ENCODE data around the gene SLC4A2. TPM values are rescaled to one million over a fixed set of nuclear protein-coding genes. Genes with fewer than 3 reads are reported as not detected.

Gene SLC4A2
- total RNA-seq, 2 donors from 2014 or later, result 265 to 284 TPM

- Histone ChIP-seq H3K4me3 (ENCODE audit: low read length) (no peak overlapping the region), H3K27ac (ENCODE audit: low read depth, low read length) (no peak overlapping the region), H3K9me3 (ENCODE audit: control insufficient read depth, low read length) (no peaks in the 10 kb centered on the region), H3K36me3 (ENCODE audit: control insufficient read depth, insufficient read depth, low read length) (no peaks in the 10 kb centered on the region), H3K27me3 (ENCODE audit: control insufficient read depth, insufficient read depth, low read length, poor library complexity, severe bottlenecking) (no peaks in the 10 kb centered on the region), H3K4me1 (ENCODE audit: control insufficient read depth, insufficient read depth, low read length) (peaks cover 24% of the 10 kb centered on the region), H3K9ac (ENCODE audit: extremely low read depth, low read length, poor library complexity, severe bottlenecking) (no peak overlapping the region)
- Mint-ChIP-seq H3K4me1 (peaks cover 27% of the 10 kb centered on the region), H3K27me3 (ENCODE audit: insufficient read depth) (no peaks in the 10 kb centered on the region), H3K36me3 (ENCODE audit: low read depth) (peaks cover 3% of the 10 kb centered on the region), H3K4me3 (no peak overlapping the region), H3K9me3 (no peaks in the 10 kb centered on the region), H3K27ac (peak overlapping the region; percentile 21)
- TF ChIP-seq CTCF (conservative IDR thresholded peaks at IDR 0.05), result no peak
- WGBS, 2 experiments (ENCODE audit: insufficient coverage in 1 of 2, insufficient read length in 1 of 2), result 82 to 87% methylated on average over 10 to 11 of the region's 11 CpGs
- no peak for DNase-seq
These were observed 51.0 kb downstream of the SLC4A2 start for GRCh38 chr7:151110236-151110940.

GRCh38 chr7:151110941-151111645 is 51.7 kb downstream of the SLC4A2 start:
- peak; percentile 94 for TF ChIP-seq CTCF (conservative IDR thresholded peaks at IDR 0.05)
- WGBS, 2 experiments (ENCODE audit: insufficient coverage in 1 of 2, insufficient read length in 1 of 2), result 43% methylated on average over 9 to 20 of the region's 20 CpGs
- Mint-ChIP-seq H3K9me3 (no peaks in the 10 kb centered on the region), H3K4me1 (peaks cover 31% of the 10 kb centered on the region), H3K36me3 (ENCODE audit: low read depth) (peaks cover 3% of the 10 kb centered on the region), H3K27me3 (ENCODE audit: insufficient read depth) (no peaks in the 10 kb centered on the region), H3K4me3 (no peak overlapping the region), H3K27ac (peak overlapping the region; percentile 21)
- Histone ChIP-seq H3K4me3 (ENCODE audit: low read length) (peak overlapping the region; percentile 64), H3K9ac (ENCODE audit: extremely low read depth, low read length, poor library complexity, severe bottlenecking) (peak overlapping the region; percentile 29), H3K4me1 (ENCODE audit: control insufficient read depth, insufficient read depth, low read length) (peaks cover 29% of the 10 kb centered on the region), H3K9me3 (ENCODE audit: control insufficient read depth, low read length) (no peaks in the 10 kb centered on the region), H3K27ac (ENCODE audit: low read depth, low read length) (no peak overlapping the region), H3K27me3 (ENCODE audit: control insufficient read depth, insufficient read depth, low read length, poor library complexity, severe bottlenecking) (no peaks in the 10 kb centered on the region), H3K36me3 (ENCODE audit: control insufficient read depth, insufficient read depth, low read length) (no peaks in the 10 kb centered on the region)
- DNase-seq, result peak; percentile 94

- H3K27me3 ChIP-seq (ENCODE audit: control insufficient read depth, insufficient read depth, low read length, poor library complexity, severe bottlenecking), result no peaks in the 10 kb centered on the region
- peaks cover 31% of the 10 kb centered on the region for H3K4me1 Mint-ChIP-seq
- no peaks in the 10 kb centered on the region for H3K27me3 Mint-ChIP-seq (ENCODE audit: insufficient read depth)
- peak overlapping the region; percentile 50 for H3K4me3 Mint-ChIP-seq
- peaks cover 31% of the 10 kb centered on the region for H3K4me1 ChIP-seq (ENCODE audit: control insufficient read depth, insufficient read depth, low read length)
- no peaks in the 10 kb centered on the region for H3K9me3 Mint-ChIP-seq
- peak; percentile 18 for TF ChIP-seq CTCF (conservative IDR thresholded peaks at IDR 0.05)
- peaks cover 3% of the 10 kb centered on the region for H3K36me3 Mint-ChIP-seq (ENCODE audit: low read depth)
- 27 to 46% methylated on average over 10 to 13 of the region's 13 CpGs for WGBS, 2 experiments (ENCODE audit: insufficient coverage in 1 of 2, insufficient read length in 1 of 2)
- H3K9ac ChIP-seq (ENCODE audit: extremely low read depth, low read length, poor library complexity, severe bottlenecking), result no peak overlapping the region
- peak; percentile 88 for DNase-seq
- H3K4me3 ChIP-seq (ENCODE audit: low read length), result peak overlapping the region; percentile 25
- H3K36me3 ChIP-seq (ENCODE audit: control insufficient read depth, insufficient read depth, low read length), result peaks cover 14% of the 10 kb centered on the region
- H3K27ac Mint-ChIP-seq, result peak overlapping the region; percentile 68
- H3K9me3 ChIP-seq (ENCODE audit: control insufficient read depth, low read length), result no peaks in the 10 kb centered on the region
- H3K27ac ChIP-seq (ENCODE audit: low read depth, low read length), result no peak overlapping the region
These were observed 54.2 kb downstream of the SLC4A2 start for GRCh38 chr7:151113344-151114150.
